Fibroblast of skin of left quadriceps (primary cell): Measurements from ENCODE around the gene CCN5.
"Not testable (repeated sequence)": the region's sequence is repeated elsewhere in the genome, so short reads cannot be mapped to it uniquely, and the experiment has no call there.

Experiments used
- DNase-seq, 2 experiments: peaks; one replicate each; pipeline ENCODE4 v3.0.0-alpha.2; 2013; ENCODE audit warnings: low read depth in 2 of 2

CCN5 gene

GRCh38 chr20:44695295-44695673, 19.9 kb upstream of the CCN5 start:
- DNase-seq: no peak

- DNase-seq: peak; percentile 71
These were observed 19.4 kb upstream of the CCN5 start for GRCh38 chr20:44695674-44696300.

GRCh38 chr20:44696315-44696714, 18.9 kb upstream of the CCN5 start:
- no peak for DNase-seq

- not testable (repeated sequence) for DNase-seq
These were observed 18.1 kb upstream of the CCN5 start for GRCh38 chr20:44697041-44697440.

GRCh38 chr20:44698351-44698750, 16.8 kb upstream of the CCN5 start:
- no peak for DNase-seq

GRCh38 chr20:44700306-44700705, 14.9 kb upstream of the CCN5 start:
- no peak for DNase-seq

GRCh38 chr20:44701118-44701857, 13.9 kb upstream of the CCN5 start:
- DNase-seq: no peak

- DNase-seq: no peak
These were observed 13.3 kb upstream of the CCN5 start for GRCh38 chr20:44701858-44702256.

GRCh38 chr20:44702776-44703175, 12.4 kb upstream of the CCN5 start:
- peak; percentile 53 to 54 for DNase-seq

GRCh38 chr20:44703183-44703925, 11.8 kb upstream of the CCN5 start:
- no peak for DNase-seq

- no peak for DNase-seq
These were observed 11.1 kb upstream of the CCN5 start for GRCh38 chr20:44703956-44704488.

GRCh38 chr20:44704551-44704971, 10.6 kb upstream of the CCN5 start:
- peak in 1 of 2 experiments; percentile 47 for DNase-seq

GRCh38 chr20:44705364-44706094, 9.6 kb upstream of the CCN5 start:
- DNase-seq: no peak

- peak in 1 of 2 experiments; percentile 54 for DNase-seq
These were observed 8.7 kb upstream of the CCN5 start for GRCh38 chr20:44706301-44707017.

- no peak for DNase-seq
These were observed 8.1 kb upstream of the CCN5 start for GRCh38 chr20:44707018-44707579.

GRCh38 chr20:44709380-44709779, 5.8 kb upstream of the CCN5 start:
- no peak for DNase-seq

- no peak for DNase-seq
These were observed 5.4 kb upstream of the CCN5 start for GRCh38 chr20:44709797-44710196.

GRCh38 chr20:44711237-44711636, 3.9 kb upstream of the CCN5 start:
- DNase-seq: no peak

- DNase-seq: no peak
These were observed 968 bp upstream of the CCN5 start for GRCh38 chr20:44714102-44714700.
